ENCODE measurements around the gene LNPEP. TPM values are rescaled to one million over a fixed set of nuclear protein-coding genes. Genes with fewer than 3 reads are reported as not detected.

Gene LNPEP
- total RNA-seq, 1 donor from 2014 or later, result 96.5 TPM

- Mint-ChIP-seq H3K9me3 (no peaks in the 10 kb centered on the region), H3K27ac (peak overlapping the region; percentile 90), H3K4me3 (peak overlapping the region; percentile 74), H3K36me3 (ENCODE audit: low read depth) (peaks cover 23% of the 10 kb centered on the region), H3K27me3 (no peaks in the 10 kb centered on the region), H3K4me1 (peaks cover 84% of the 10 kb centered on the region)
- DNase-seq (no peak), ATAC-seq (ENCODE audit: low read depth) (peak; percentile 10)
- ChIA-PET POLR2A (interaction anchor here (0.6 to 2.1 kb wide), 5 partner anchors 26 to 1037 kb away, joined by 3 to 29 read pairs (median 3); partner anchors contain the start of genes ERAP1 and LNPEP), CTCF (interaction anchor here (1.0 to 2.2 kb wide), 2 partner anchors 35 to 94 kb away, joined by 3 to 10 read pairs; no protein-coding TSS in a partner anchor)
- intact Hi-C loops (cut with micrococcal nuclease), result loop anchor here (1.0 to 2.0 kb wide), 2 partner anchors 11 to 46 kb away; no protein-coding TSS in a partner anchor
- TF ChIP-seq CTCF (IDR thresholded peaks at IDR 0.05), result no peak
Observed at GRCh38 chr5:96962540-96962991, 26.7 kb downstream of the LNPEP start.

- no peak for TF ChIP-seq CTCF (IDR thresholded peaks at IDR 0.05)
- peak overlapping the region; percentile 90 for H3K27ac Mint-ChIP-seq
- no peak for DNase-seq
- peaks cover 84% of the 10 kb centered on the region for H3K4me1 Mint-ChIP-seq
- no peaks in the 10 kb centered on the region for H3K27me3 Mint-ChIP-seq
- H3K4me3 Mint-ChIP-seq, result no peak overlapping the region
- intact Hi-C loops (cut with micrococcal nuclease), result loop anchor here (2.0 kb wide), 1 partner anchor 46 kb away; no protein-coding TSS in a partner anchor
- ChIA-PET CTCF (interaction anchor here (0.9 to 2.2 kb wide), 3 partner anchors 34 to 94 kb away, joined by 3 to 10 read pairs (median 3); no protein-coding TSS in a partner anchor), POLR2A (interaction anchor here (0.6 to 2.1 kb wide), 2 partner anchors 27 to 156 kb away, joined by 7 to 29 read pairs; partner anchors contain the start of genes ERAP1 and LNPEP)
- no peaks in the 10 kb centered on the region for H3K9me3 Mint-ChIP-seq
- peak; percentile 59 for ATAC-seq (ENCODE audit: low read depth)
- H3K36me3 Mint-ChIP-seq (ENCODE audit: low read depth), result peaks cover 23% of the 10 kb centered on the region
Observed at GRCh38 chr5:96963267-96963666, 27.4 kb downstream of the LNPEP start.

- H3K27ac Mint-ChIP-seq, result no peak overlapping the region
- ATAC-seq (ENCODE audit: low read depth), result no peak
- H3K9me3 Mint-ChIP-seq, result no peaks in the 10 kb centered on the region
- no peak for DNase-seq
- peaks cover 86% of the 10 kb centered on the region for H3K4me1 Mint-ChIP-seq
- peaks cover 24% of the 10 kb centered on the region for H3K36me3 Mint-ChIP-seq (ENCODE audit: low read depth)
- intact Hi-C loops (cut with micrococcal nuclease), result no loop called here
- H3K4me3 Mint-ChIP-seq, result no peak overlapping the region
- no peak for TF ChIP-seq CTCF (IDR thresholded peaks at IDR 0.05)
- ChIA-PET POLR2A (interaction anchor here (1.3 kb wide), 1 partner anchor 53 kb away, joined by 4 read pairs; no protein-coding TSS in a partner anchor), CTCF (interaction anchor here (1.3 kb wide), 1 partner anchor 98 kb away, joined by 4 read pairs; no protein-coding TSS in a partner anchor)
- no peaks in the 10 kb centered on the region for H3K27me3 Mint-ChIP-seq
Observed at GRCh38 chr5:96966801-96967200, 30.9 kb downstream of the LNPEP start.

GRCh38 chr5:96967400-96967799 lies 31.5 kb downstream of the LNPEP start:
- peaks cover 24% of the 10 kb centered on the region for H3K36me3 Mint-ChIP-seq (ENCODE audit: low read depth)
- no peak for TF ChIP-seq CTCF (IDR thresholded peaks at IDR 0.05)
- ATAC-seq (ENCODE audit: low read depth) (no peak), DNase-seq (no peak)
- H3K27ac Mint-ChIP-seq, result no peak overlapping the region
- H3K4me1 Mint-ChIP-seq, result peaks cover 86% of the 10 kb centered on the region
- POLR2A ChIA-PET, result interaction anchor here (1.3 kb wide), 1 partner anchor 53 kb away, joined by 4 read pairs; no protein-coding TSS in a partner anchor
- H3K9me3 Mint-ChIP-seq, result no peaks in the 10 kb centered on the region
- no peaks in the 10 kb centered on the region for H3K27me3 Mint-ChIP-seq
- CTCF ChIA-PET, result interaction anchor here (1.3 kb wide), 1 partner anchor 99 kb away, joined by 4 read pairs; no protein-coding TSS in a partner anchor
- no peak overlapping the region for H3K4me3 Mint-ChIP-seq
- intact Hi-C loops (cut with micrococcal nuclease), result no loop called here

- Mint-ChIP-seq H3K27ac (no peak overlapping the region), H3K4me1 (peaks cover 86% of the 10 kb centered on the region), H3K36me3 (ENCODE audit: low read depth) (peaks cover 25% of the 10 kb centered on the region), H3K4me3 (no peak overlapping the region), H3K27me3 (no peaks in the 10 kb centered on the region), H3K9me3 (no peaks in the 10 kb centered on the region)
- DNase-seq (no peak), ATAC-seq (ENCODE audit: low read depth) (no peak)
- no peak for TF ChIP-seq CTCF (IDR thresholded peaks at IDR 0.05)
- ChIA-PET POLR2A (no interaction called here), CTCF (no interaction called here)
- intact Hi-C loops (cut with micrococcal nuclease), result no loop called here
Observed at GRCh38 chr5:96968074-96968473, 32.2 kb downstream of the LNPEP start.

All from activated B cell treated with CpG ODN at 0.5 μM for 24 hours (primary cell).